NCI-H345 treated with DMSO at 0.1 percent for 48 hours (cell line): ENCODE results near the gene PPP6R3.

ENCODE experiments used
- DNase-seq: peaks from one replicate; lab custom pipeline; 2025; ENCODE audit not compliant: unreplicated experiment; lab: John Stamatoyannopoulos, UW

PPP6R3 gene

DNA sequence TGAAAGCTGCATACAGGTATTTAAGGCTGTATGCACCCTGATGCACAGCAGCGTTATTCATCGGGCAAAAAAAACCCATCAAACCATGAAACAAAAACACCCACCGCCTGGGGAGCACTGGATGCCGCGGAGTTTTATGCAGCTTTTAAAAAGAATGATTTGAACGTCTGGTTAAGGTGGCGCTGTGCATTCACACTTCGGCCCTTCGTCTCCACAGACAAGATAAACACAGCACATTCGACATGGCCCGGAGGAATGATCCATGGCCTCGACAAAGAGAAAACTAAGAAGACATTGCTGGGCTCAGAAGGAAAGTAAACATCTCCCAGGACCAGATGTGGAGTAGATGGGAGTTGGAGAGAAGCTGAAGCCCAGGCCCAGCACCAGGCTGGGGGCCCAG, 183.0 kb downstream of the PPP6R3 start:
- no peak for DNase-seq

GRCh38 chr11:68646832-68647231, 186.3 kb downstream of the PPP6R3 start:
- no peak for DNase-seq

GRCh38 chr11:68649851-68650555, 189.5 kb downstream of the PPP6R3 start:
- DNase-seq = no peak

DNA sequence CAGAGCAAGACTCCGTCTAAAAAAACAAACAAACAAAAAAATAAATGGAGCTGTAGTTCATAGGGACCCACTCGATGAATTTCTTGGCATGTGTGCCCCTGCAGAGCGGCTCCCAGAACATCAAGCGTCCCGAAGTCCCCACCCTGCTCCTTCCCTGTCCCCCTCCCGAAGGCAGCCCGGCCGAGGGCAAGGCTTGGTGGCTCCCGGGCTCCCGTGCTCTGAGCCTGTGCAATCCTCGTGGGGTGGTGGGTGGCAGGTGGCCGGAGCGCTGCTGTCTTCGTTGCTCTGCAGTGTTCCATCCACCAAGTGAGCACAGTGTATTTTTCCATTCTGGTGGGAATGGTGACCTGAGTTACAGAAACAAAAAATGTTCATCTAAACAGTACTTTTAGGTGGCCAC, 190.2 kb downstream of the PPP6R3 start:
- no peak for DNase-seq

- DNase-seq = no peak
Observed at GRCh38 chr11:68651208-68651984, 190.8 kb downstream of the PPP6R3 start.

DNA sequence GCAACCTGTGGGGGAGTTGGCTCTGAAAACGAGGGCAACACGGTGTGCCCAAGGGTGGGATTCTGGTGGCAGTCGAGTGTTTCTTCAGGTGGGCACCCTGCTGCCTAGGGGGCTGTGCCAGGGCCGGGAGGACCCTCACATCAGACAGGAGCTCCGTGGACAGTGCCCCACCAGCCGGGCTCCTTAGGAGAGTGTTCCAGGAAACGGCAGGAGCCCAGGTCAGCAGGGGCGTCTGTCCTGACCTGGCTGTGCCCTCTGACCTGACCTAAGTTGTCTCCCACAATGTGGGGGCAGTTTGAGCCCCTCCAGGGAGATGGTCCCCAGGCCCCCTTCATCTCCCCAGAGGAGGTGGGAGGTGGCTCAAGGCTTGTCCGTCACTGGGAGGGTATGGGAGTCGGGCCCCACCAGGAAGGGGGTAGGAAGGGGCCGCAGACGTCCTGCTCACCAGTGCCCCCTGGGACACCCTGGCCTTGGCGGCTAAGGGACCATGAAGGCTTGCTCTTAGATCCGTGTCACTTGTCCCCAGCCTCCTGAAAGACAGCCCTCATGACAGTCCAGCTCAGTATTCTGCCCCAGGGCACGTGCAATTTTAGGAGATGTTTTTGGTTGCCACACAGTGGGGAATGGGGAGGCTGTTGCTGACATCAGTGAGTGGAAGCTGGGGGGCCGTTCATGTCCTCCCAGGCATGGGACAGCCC, 191.6 kb downstream of the PPP6R3 start:
- no peak for DNase-seq

- DNase-seq = no peak
Observed at GRCh38 chr11:68652683-68653156, 192.2 kb downstream of the PPP6R3 start.

DNA sequence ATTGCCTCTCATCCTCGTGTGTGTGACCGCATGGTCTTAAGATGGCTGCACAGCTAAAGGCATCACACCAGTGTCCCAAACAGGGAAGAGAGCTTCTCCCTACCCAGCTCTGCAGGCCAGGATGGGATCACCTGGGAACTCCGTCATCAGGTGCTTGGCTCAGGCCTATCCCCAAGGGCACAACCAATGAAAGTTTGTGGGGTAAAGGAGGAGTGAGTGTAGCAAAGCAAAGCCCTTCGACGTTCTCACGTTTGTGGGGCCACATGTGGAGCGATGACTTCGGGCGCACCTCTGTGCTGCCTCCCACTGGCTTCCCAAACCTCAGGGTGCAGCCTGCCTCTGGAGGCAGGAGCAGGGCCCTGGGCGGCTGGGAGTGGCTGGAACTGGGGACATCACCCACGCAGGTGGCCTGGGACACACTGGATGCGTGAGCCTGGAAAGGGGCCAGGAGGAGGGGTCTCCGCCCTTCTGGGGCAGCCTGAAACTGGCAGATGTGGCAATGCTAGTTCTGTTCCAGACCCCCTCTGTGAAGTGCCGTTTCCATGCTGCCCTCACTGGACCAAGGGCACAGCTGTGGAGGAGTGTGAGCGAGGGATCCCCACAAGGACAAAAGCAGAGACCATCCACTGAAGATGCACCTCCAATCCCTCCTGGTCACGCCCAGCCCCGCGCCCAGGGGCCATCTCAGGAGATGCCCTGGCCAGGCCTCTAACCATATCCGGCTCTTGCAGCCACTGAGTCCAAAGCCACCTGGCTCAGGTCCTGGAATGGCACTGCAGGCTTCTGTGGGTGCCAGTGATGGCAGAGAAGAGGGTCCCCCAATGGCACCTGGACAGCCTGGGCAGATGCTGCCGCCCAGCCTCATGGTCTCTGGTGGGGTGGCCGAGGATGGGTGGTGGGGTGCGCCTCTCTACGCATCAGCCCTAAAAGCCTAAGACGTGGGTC, 193.2 kb downstream of the PPP6R3 start:
- DNase-seq = no peak

GRCh38 chr11:68654978-68655377, 194.4 kb downstream of the PPP6R3 start:
- no peak for DNase-seq

GRCh38 chr11:68655406-68655805, 194.9 kb downstream of the PPP6R3 start:
- DNase-seq = no peak

- DNase-seq = no peak
Observed at GRCh38 chr11:68655806-68656205, 195.3 kb downstream of the PPP6R3 start.

GRCh38 chr11:68657021-68657780, 196.6 kb downstream of the PPP6R3 start:
- DNase-seq = no peak

DNA sequence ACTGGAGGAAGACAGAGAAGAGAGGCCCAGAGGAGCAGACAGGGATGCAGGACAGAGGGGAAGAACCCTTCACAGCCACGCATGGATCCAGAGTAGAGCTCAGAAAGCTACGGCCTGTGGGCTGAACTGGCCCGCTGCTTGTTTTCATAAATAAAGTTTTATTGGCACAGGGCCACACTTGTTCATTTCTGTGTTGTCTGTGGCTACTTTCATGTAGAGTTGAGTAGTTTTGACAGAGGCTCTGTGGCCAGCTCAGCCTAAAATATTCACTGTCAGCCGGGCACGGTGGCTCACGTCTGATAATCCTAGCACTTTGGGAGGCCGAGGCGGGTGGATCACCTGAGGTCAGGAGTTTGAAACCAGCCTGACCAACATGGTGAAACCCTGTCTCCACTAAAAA, 197.5 kb downstream of the PPP6R3 start:
- DNase-seq = no peak

GRCh38 chr11:68658661-68659060, 198.1 kb downstream of the PPP6R3 start:
- no peak for DNase-seq

- DNase-seq = peak; percentile 97
Observed at GRCh38 chr11:68659158-68659921, 198.8 kb downstream of the PPP6R3 start.

GRCh38 chr11:68660066-68660810, 199.7 kb downstream of the PPP6R3 start:
- DNase-seq = no peak

DNA sequence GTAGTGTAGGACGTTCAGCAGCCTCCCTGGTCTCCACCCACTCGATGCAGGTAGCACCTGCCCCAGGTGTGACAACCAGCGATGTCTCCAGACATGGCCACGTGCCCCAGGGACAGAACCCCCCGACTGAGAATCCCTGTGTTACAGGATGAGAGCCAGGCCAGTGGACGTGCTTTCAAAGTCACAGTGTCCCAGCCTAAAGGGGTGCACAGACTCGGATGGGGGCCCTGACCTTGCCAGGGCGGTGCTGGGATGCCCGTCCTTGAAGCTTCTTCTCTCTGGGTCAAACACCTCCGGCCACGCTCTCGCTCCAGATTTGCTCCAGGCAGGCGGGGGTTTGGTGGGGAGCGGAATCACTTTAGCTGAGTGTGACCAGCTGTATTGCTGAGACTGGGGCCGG, 200.5 kb downstream of the PPP6R3 start:
- DNase-seq = no peak
